ENCODE results near the gene AURKA. TPM values are rescaled to one million over a fixed set of nuclear protein-coding genes. Genes with fewer than 3 reads are reported as not detected.
"Not testable (repeated sequence)": the region's sequence is repeated elsewhere in the genome, so short reads cannot be mapped to it uniquely, and the experiment has no call there.

The AURKA gene
- total RNA-seq, 1 experiment from 2014 or later = 100 TPM

- in situ Hi-C loops (cut with HindIII; ENCODE audit: low sequenced_read_pairs) = no loop called here
Observed at GRCh38 chr20:56423211-56423610, 31.2 kb upstream of the AURKA start.

GRCh38 chr20:56422824-56423189 is 30.8 kb upstream of the AURKA start:
- no peak for DNase-seq (ENCODE audit: low spot score)
- in situ Hi-C loops (cut with HindIII; ENCODE audit: low sequenced_read_pairs) = no loop called here

More at GRCh38 chr20:56423211-56423610, 31.2 kb upstream of the AURKA start:
- no peak for DNase-seq (ENCODE audit: low spot score)

GRCh38 chr20:56422076-56422823 is 30.2 kb upstream of the AURKA start:
- DNase-seq (ENCODE audit: low spot score) = no peak
- in situ Hi-C loops (cut with HindIII; ENCODE audit: low sequenced_read_pairs) = no loop called here

- DNase-seq (ENCODE audit: low spot score) = no peak
- in situ Hi-C loops (cut with HindIII; ENCODE audit: low sequenced_read_pairs) = no loop called here
Observed at GRCh38 chr20:56420940-56421688, 29.1 kb upstream of the AURKA start.

DNA sequence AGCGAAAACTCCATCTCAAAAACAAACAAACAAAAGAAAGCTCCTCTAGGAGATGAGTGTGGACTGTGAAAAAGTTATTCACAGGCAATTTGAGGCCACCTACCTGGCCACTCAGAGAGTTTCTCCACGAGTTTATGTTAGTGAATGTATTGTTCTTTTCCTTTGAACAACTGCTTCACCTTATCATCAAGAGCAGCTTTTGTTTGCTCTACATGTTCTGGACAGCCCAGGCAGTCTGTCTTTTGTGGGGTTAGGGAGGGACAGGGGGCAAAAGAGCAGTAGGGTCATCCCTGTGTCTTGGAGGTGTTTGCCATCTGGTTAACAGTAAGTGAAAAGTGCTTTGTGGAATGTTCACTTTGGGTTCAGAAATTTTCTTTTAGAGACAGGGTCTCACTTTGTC is 28.0 kb upstream of the AURKA start:
- no peak for DNase-seq (ENCODE audit: low spot score)
- in situ Hi-C loops (cut with HindIII; ENCODE audit: low sequenced_read_pairs) = no loop called here

DNA sequence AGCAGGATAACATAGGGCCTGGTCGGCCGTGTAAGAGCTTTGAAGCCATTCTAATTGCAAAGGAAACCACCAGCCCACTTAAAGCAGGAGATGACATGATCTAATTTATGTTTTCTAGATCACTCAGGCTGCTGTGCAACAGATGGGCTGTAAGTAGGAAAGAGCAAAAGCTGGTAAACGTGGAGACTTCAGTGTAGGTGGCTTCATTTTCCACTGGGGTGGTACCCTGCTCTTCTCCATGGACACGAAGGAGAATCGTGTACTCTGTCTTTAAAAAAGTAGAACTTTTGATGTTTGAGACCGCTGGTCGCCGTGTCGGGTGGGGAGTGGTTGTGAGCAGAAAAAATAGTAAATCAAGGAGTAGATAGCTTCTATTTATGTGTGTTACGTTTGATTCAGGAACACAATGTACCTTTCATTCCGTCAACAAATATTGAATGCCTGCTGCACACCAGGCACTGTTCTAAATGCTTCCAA is 26.4 kb upstream of the AURKA start:
- in situ Hi-C loops (cut with HindIII; ENCODE audit: low sequenced_read_pairs) = no loop called here
- DNase-seq (ENCODE audit: low spot score) = no peak

GRCh38 chr20:56417911-56418310 is 25.9 kb upstream of the AURKA start:
- in situ Hi-C loops (cut with HindIII; ENCODE audit: low sequenced_read_pairs) = no loop called here
- no peak for DNase-seq (ENCODE audit: low spot score)

DNA sequence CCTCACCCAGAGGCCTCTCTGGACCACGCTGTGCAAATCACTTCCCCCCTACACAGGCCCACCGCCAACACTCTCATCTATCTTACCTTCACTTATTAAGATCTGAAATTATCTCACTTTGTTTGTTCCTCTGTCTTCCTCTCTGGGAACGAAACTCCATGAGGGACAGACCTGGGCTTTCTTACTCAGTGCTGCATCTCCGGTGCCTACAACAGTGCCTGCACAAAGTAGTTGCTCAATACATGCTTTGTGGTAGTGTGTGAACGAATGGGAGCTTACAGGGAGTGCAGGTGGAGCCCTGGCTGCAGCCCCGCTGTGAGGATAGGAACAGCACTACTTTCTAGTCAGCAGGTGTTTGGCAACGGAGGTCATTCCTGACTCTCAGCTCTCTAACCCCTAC is 25.4 kb upstream of the AURKA start:
- in situ Hi-C loops (cut with HindIII; ENCODE audit: low sequenced_read_pairs) = no loop called here
- DNase-seq (ENCODE audit: low spot score) = no peak

DNA sequence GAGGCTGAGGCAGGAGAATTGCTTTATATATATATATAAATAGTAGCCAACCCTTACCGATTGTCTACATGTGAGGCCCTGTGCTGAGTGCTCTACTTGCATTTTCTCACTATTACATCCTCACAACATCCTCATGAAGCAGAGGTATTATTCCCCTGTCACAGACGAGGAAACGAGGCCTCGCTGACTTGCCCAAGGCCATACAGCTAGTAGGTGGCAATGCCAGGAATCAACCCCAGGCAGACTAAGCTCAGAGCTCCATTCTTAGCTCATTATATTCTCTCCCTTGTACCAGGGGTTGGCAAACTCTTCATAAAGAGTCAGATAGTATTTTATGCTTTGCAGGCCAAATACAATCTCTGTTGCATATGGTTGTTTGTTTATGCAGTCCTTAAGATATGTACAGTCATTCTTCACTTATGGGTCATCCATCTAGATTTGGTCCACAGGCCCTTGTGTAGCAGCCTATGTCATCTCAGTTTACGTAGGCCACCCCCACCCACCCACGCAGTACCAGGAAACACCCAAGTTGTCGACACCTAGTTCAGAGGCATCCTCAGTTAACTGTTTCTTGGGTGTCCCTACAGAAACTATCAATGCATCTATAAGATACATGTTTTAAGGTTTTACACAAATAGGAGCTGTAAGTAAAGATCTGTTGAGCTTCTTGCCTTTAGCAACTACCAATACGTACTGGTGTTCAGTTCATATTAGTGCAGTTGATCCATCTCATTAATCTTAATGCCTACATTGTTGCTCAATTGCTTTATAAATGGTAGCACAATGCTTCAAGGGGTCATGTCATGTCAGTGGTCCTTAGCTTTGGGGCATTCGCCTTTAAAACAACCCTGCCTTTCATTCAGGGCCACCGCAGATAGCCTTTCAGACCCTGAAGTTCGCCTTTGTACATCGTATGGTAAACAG is 23.1 kb upstream of the AURKA start:
- DNase-seq (ENCODE audit: low spot score) = no peak
- in situ Hi-C loops (cut with HindIII; ENCODE audit: low sequenced_read_pairs) = no loop called here

GRCh38 chr20:56412949-56413348 is 20.9 kb upstream of the AURKA start:
- DNase-seq (ENCODE audit: low spot score) = no peak
- in situ Hi-C loops (cut with HindIII; ENCODE audit: low sequenced_read_pairs) = no loop called here

DNA sequence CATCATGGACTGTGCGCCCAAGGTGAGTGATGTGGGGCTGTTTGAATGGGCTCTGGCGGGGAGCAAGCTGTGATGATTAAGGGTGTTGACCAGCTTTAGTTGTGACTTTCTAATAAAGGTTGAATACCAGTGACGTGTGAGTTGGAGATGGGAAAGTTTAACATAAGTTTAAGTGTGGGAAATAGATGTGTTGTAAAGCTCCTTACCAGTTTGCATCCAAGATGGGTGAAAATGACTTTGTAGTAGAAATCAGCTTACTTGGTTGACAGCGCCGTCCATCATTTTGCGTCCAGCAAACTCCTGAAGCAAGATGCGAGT is 20.4 kb upstream of the AURKA start:
- no peak for DNase-seq (ENCODE audit: low spot score)
- in situ Hi-C loops (cut with HindIII; ENCODE audit: low sequenced_read_pairs) = no loop called here

DNA sequence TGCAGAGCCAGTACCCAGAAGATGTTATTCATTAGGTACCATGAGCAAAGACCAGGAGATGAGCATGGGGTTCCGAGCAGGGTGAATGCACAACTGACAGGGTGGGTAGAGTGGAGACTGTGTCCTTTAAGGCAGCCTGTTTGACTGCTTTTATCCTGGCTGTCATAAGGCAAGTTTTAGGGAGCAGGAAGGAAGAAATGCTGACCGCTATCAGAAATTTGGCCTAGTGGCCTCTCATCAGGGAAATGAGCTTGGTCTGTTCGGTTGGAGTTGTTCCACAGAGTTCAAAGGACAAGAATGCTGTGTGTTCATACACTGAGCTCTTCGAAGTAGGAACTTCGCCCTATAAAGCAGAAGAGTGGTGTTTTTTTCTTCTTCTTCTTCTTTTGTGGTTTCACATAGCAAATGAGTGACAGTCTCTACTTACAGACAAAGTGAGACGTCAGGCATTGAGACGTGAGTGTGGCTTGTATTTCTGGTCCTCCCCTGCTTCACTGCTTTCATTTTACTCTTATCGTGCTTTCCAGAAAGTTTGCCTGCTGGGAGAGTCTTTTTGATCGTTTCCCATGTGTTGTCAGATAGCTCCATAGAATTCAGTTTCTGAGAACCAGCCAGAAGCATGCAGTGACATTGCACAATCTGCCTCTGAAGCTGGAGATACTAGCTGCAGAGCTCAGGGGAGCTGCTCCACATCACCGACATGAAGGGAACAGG is 19.9 kb upstream of the AURKA start, which contains the start of gene CASS4:
CASS4 (plus strand) TSS at position 502 of the 714 bp plus-strand sequence; CDS start at position 701, 199 bp downstream.
- in situ Hi-C loops (cut with HindIII; ENCODE audit: low sequenced_read_pairs) = no loop called here
- DNase-seq (ENCODE audit: low spot score) = no peak

DNA sequence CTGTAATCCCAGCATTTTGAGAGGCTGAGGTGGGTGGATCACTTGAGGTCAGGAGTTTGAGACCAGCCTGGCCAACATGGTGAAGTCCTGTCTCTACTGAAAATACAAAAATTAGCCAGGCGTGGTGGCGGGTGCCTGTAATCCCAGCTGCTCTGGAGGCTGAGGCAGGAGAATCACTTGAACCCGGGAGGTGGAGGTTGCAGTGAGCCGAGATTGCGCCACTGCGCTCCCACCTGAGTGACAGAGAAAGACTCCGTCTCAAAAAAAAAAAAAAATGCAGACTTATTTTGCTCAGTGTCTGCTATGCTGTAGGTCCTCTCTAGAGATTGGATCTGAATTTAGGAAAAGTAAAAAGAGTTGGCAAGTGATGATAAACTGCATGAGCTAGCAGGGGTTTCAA is 19.3 kb upstream of the AURKA start:
- DNase-seq (ENCODE audit: low spot score); in situ Hi-C loops (cut with HindIII; ENCODE audit: low sequenced_read_pairs): not testable (repeated sequence)

GRCh38 chr20:56409956-56410355 is 17.9 kb upstream of the AURKA start:
- in situ Hi-C loops (cut with HindIII; ENCODE audit: low sequenced_read_pairs) = no loop called here
- no peak for DNase-seq (ENCODE audit: low spot score)

DNA sequence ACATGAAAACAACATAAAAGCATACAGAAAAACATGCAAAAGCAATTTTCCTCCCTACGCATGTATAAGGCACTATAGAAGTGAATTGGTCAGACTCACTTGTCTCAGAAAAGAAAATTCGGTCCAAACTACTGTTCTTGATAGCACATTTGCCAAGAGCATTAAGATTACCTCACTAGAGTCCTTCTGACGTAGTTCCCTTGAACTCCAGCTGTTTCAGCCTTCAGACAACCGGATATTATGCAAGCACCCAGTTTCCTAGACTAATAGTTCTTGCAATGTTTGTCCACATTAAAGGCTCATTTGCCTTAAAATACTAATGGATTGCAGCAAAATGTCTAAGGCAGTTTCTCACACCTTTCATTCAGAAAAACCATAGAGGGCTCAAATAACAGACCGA is 17.5 kb upstream of the AURKA start:
- no peak for DNase-seq (ENCODE audit: low spot score)
- in situ Hi-C loops (cut with HindIII; ENCODE audit: low sequenced_read_pairs) = no loop called here

- in situ Hi-C loops (cut with HindIII; ENCODE audit: low sequenced_read_pairs) = no loop called here
- DNase-seq (ENCODE audit: low spot score) = no peak
Observed at GRCh38 chr20:56406910-56407309, 14.9 kb upstream of the AURKA start.

- in situ Hi-C loops (cut with HindIII; ENCODE audit: low sequenced_read_pairs) = not testable (repeated sequence)
Observed at GRCh38 chr20:56405356-56405755, 13.3 kb upstream of the AURKA start.

DNA sequence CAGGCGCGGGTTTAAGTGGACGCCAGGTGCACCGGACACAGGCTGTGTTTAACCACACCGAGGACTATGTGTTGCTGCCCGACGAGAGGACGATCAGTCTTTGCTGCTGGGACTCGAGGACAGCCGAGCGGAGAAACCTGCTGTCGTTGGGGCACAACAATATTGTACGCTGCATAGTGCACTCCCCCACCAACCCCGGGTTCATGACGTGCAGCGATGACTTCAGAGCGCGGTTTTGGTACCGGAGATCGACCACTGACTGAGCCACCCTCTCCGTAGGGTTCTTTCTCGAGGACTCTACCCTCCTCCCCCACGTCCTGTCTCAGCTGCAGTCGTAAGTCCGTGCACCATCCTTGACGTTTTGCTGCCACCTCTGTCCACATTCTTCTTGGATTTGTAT is 11.4 kb upstream of the AURKA start:
- no peak for DNase-seq (ENCODE audit: low spot score)
- in situ Hi-C loops (cut with HindIII; ENCODE audit: low sequenced_read_pairs) = no loop called here

More at GRCh38 chr20:56405356-56405755, 13.3 kb upstream of the AURKA start:
- not testable (repeated sequence) for DNase-seq (ENCODE audit: low spot score)

All from G401 (cell line).